Lower leg skin (tissue), 4 donors: Measurements from ENCODE around the gene KLHL15. TPM values are rescaled to one million over a fixed set of nuclear protein-coding genes. Genes with fewer than 3 reads are reported as not detected.

Source experiments
- DNase-seq, 2 donors: peaks; one replicate each; pipeline ENCODE4 v3.0.0-alpha.2; 2019; ENCODE audit warnings: low spot score in 2 of 2
- H3K4me3 ChIP-seq: fragments of 200-600 bp; sonication (generic); 2 replicates; pipeline ENCODE4 v1.5.1; 2017; ENCODE audit warnings: mild to moderate bottlenecking, low read depth; ENCODE audit not compliant: poor library complexity, severe bottlenecking
- POLR2A ChIP-seq, 2 donors: fragments of 450-650 bp; IDR thresholded peaks; one replicate each; pipeline ENCODE4 v1.6.1; 2016 to 2017; ENCODE audit warnings: antibody characterized with exemption in 2 of 2, mild to moderate bottlenecking in 1 of 2, moderate library complexity in 1 of 2
- WGBS, 2 donors: methylation state at CpG; one replicate each; pipeline ENCODE4 v1.1.5; 2018; 5-methylcytosine and 5-hydroxymethylcytosine counted together
- intact Hi-C: fragments of 100-400 bp; cut with DNase I; formaldehyde crosslinking; loops from one replicate; pipeline ENCODE4 v1.15.0; 2023; ENCODE audit warnings: low total_unique reads
- total RNA-seq, 4 donors: library from RNA; depleted of rRNA; stranded (reverse); fragments of >200 nt; gene quantifications; one replicate each; pipeline ENCODE4 v1.1.0, GENCODE V29; 2016
- TF ChIP-seq, protein P1 (sequence below), 3 donors: fragments of 450-650 bp; IDR thresholded peaks; one replicate each; pipeline ENCODE4 v1.5.1; 2016; ENCODE audit warnings: antibody characterized with exemption in 3 of 3, mild to moderate bottlenecking in 3 of 3, moderate library complexity in 2 of 3

KLHL15 gene
- total RNA-seq, 4 donors from 2014 or later = 4.7 to 5.5 (median 5.3) TPM

DNA sequence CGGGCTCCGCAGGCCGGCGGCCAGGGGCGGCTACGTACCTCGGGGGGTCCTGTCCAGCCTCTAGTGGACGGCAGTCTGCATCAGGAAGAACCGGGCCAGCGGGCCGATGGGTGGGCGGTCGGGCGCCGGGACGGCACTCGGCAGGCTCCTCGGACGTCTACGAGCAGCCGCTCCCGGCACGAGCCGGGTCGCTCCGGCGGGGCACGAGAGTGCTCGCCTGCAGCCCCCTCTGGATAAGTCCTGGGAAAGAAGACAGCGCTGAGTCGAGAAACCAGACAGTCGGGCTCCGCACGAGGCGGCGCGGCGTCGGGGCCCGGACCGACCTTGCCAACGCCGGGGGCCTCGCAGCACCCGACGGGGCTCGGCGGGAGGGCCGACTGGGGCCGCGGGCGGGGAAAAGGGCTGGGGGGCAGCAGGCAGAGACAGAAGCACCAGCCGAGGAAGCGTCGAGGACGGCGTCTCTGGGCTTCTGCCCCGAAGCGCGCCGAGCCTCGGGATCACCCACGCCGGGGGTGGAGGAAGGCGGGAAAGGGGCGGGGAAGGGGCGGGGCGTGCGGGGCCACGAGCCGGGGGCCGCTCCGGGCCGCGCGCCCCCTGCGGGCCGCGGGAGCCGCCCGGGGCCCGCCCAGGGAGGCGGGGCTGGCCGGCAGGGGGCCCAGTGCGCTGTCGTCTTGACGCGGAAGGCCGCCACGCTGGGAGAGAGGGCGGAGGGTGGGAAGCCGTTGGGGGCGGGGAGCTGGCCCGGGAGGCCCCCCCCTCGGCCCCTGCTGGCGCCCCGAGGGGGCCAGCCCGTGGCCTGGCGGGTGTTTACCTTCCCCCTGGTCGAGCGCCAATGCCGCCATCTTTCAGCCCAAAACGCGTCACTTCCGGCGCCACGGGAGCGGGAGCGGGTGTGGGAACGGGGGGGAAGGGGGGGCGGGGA is 1.9 kb downstream of the KLHL15 start:
- DNase-seq = peak; percentile 75 to 96
- peak overlapping the region; percentile 60 for H3K4me3 ChIP-seq
- 3 to 38% methylated on average over 6 to 66 of the region's 111 CpGs for WGBS, 2 donors
- intact Hi-C loops = no loop called here
- peak in 1 of 2 donors; percentile 32 for TF ChIP-seq POLR2A (IDR thresholded peaks at IDR 0.05)
- TF ChIP-seq, protein P1, sequence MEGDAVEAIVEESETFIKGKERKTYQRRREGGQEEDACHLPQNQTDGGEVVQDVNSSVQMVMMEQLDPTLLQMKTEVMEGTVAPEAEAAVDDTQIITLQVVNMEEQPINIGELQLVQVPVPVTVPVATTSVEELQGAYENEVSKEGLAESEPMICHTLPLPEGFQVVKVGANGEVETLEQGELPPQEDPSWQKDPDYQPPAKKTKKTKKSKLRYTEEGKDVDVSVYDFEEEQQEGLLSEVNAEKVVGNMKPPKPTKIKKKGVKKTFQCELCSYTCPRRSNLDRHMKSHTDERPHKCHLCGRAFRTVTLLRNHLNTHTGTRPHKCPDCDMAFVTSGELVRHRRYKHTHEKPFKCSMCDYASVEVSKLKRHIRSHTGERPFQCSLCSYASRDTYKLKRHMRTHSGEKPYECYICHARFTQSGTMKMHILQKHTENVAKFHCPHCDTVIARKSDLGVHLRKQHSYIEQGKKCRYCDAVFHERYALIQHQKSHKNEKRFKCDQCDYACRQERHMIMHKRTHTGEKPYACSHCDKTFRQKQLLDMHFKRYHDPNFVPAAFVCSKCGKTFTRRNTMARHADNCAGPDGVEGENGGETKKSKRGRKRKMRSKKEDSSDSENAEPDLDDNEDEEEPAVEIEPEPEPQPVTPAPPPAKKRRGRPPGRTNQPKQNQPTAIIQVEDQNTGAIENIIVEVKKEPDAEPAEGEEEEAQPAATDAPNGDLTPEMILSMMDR (IDR thresholded peaks at IDR 0.05) = no peak

DNA sequence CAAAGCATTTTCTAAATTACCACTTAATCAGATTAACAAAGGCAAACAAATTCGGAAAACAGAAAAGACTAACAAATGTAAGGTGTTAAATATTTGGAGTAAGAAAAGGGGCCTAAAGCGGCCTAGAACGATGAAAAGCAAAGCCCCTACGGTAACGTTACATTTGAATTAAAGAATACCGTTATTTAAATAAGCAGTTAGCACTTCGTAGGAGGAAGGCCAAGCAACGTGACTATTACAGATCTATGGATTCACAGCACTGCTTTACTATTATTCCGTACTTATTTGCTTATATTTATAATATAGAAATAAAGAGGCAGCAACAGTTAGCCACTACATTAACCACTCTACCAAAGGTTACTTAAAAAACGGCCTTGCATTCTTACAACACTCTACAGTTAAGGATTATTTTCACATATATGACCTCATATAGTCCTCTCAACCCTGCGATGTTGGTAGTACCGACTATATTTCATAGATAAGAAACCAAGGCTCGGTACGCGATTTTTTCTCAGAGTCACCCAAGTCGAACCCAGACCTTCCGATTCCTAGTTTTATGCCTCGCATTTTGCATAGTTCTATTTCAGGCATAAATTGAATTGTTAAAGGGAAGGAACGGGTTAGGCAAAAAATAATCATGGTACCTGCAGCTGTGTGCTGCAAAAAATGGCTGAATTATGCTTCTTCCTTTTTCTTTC is 2.9 kb downstream of the KLHL15 start:
- peak in 1 of 2 donors; percentile 23 for DNase-seq
- TF ChIP-seq POLR2A (IDR thresholded peaks at IDR 0.05) = no peak
- TF ChIP-seq, protein P1 (IDR thresholded peaks at IDR 0.05) = no peak
- H3K4me3 ChIP-seq = peak overlapping the region; percentile 60
- intact Hi-C loops = no loop called here
- WGBS, 2 donors = 1 to 40% methylated on average over 19 of the region's 19 CpGs

DNA sequence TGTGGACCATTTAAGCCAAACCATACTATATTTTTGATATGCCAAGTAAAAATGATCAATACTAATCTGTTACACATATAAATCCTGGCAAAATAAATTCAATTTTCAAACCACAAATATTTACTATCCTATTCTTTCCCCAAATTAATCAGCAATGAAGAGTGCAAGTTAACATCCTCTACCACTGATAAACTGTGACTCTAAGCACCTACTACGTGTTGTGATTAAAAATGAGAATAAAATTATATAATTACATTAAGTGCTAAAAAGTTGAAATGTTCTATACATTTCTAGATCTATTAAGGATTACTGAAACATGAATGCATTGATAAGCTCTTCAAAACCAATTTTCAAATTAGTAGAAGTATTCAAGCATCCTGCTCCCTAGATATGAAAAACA is 3.4 kb downstream of the KLHL15 start:
- no peak for DNase-seq
- intact Hi-C loops = no loop called here
- H3K4me3 ChIP-seq = no peak overlapping the region
- TF ChIP-seq POLR2A (IDR thresholded peaks at IDR 0.05) = no peak
- TF ChIP-seq, protein P1 (IDR thresholded peaks at IDR 0.05) = no peak
- 18 to 30% methylated on average over 1 of the region's 1 CpG for WGBS, 2 donors

DNA sequence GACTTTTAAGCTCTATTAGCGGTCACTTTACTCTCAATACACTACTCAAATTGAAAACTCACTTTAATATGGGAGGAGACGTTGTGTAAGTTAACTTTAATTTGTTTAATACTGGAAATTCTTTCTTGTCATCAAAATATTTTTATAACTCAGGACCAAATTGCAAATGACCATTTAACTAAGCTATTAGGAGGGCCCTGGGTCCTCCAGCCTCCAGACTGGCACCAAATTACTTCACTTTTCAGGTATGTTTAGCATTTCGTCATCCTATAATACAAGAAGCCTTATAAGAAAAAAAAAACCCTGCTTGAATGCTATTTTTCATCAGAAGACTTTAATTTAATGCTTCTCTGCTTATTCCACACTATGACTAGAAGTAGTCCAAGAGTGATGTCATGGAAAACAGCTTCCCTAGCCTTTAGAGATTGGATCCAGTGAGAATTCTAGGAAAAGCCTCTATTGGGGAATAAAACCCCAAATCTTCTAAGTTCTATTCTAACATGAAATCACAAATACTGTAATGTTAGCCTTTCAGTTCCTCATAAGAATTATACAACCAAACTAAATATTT is 6.6 kb downstream of the KLHL15 start:
- intact Hi-C loops = no loop called here
- no peak for DNase-seq
- WGBS, 2 donors = 71 to 77% methylated on average over 3 of the region's 3 CpGs
- H3K4me3 ChIP-seq = no peak overlapping the region
- no peak for TF ChIP-seq POLR2A (IDR thresholded peaks at IDR 0.05)
- TF ChIP-seq, protein P1 (IDR thresholded peaks at IDR 0.05) = no peak

DNA sequence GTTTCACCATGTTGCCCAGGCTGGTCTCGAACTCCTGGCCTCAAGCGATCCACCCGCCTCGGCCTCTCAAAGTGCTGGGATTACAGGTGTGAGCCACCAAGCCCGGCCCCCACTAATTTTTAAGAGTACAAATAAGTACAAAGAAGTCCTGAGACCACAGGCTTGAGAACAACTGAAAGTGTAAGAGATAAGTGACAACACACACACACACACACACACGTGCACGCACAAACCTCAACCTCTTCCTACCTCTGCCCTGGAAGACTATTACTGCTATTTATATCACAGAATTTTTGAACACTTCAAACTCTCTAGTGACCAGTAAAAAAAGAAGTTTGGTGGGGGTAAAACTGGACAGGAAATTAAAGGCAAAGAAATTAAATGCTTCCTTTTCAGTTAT is 7.5 kb downstream of the KLHL15 start:
- 79 to 85% methylated on average over 7 of the region's 7 CpGs for WGBS, 2 donors
- intact Hi-C loops = no loop called here
- DNase-seq = no peak
- TF ChIP-seq, protein P1 (IDR thresholded peaks at IDR 0.05) = no peak
- no peak for TF ChIP-seq POLR2A (IDR thresholded peaks at IDR 0.05)
- H3K4me3 ChIP-seq = no peak overlapping the region
